MCF 10A (cell line): ENCODE measurements around the gene ELL. TPM values are rescaled to one million over a fixed set of nuclear protein-coding genes. Genes with fewer than 3 reads are reported as not detected.

Experiments
- BruUV-seq: library from RNA; stranded (reverse); fragments of 400-500 nt; replicated peaks from 2 replicates; lab custom pipeline; 2021; lab: Mats Ljungman, UMichigan
- CTCF ChIA-PET: fragments of 300-600 bp; sonication (Branson Sonifier 250); formaldehyde crosslinking; extraction: SDS; loops from one replicate; lab custom pipeline; 2021; ENCODE audit warnings: antibody characterized with exemption, inconsistent platforms; lab: Yijun Ruan, JAX
- POLR2A ChIA-PET: fragments of 300-600, 350-650 bp; sonication (Branson Sonifier 250); formaldehyde crosslinking; extraction: SDS; loops from one replicate; lab custom pipeline; 2020; ENCODE audit warnings: antibody characterized with exemption, inconsistent platforms; lab: Yijun Ruan, JAX
- DNase-seq: peaks from one replicate; pipeline ENCODE4 v3.0.0-alpha.2; 2018; ENCODE audit not compliant: unreplicated experiment
- H3K27ac Mint-ChIP-seq: one replicate; pipeline ENCODE4 v1.8.0; 2022; ENCODE audit warnings: mild to moderate bottlenecking, low read depth, mixed read lengths; ENCODE audit not compliant: unreplicated experiment
- H3K27me3 Mint-ChIP-seq: one replicate; pipeline ENCODE4 v1.8.0; 2022; ENCODE audit warnings: mixed read lengths; ENCODE audit not compliant: insufficient read depth, unreplicated experiment
- H3K36me3 Mint-ChIP-seq: one replicate; pipeline ENCODE4 v1.8.0; 2022; ENCODE audit warnings: mild to moderate bottlenecking, moderate library complexity, mixed read lengths; ENCODE audit not compliant: insufficient read depth, unreplicated experiment
- H3K4me1 Mint-ChIP-seq: one replicate; pipeline ENCODE4 v1.8.0; 2022; ENCODE audit warnings: mixed read lengths; ENCODE audit not compliant: insufficient read depth, unreplicated experiment
- H3K4me3 Mint-ChIP-seq: one replicate; pipeline ENCODE4 v1.8.0; 2022; ENCODE audit warnings: mild to moderate bottlenecking, moderate library complexity, mixed read lengths; ENCODE audit not compliant: unreplicated experiment
- H3K9me3 Mint-ChIP-seq: one replicate; pipeline ENCODE4 v1.8.0; 2022; ENCODE audit warnings: mixed read lengths; ENCODE audit not compliant: unreplicated experiment
- CTCF ChIP-seq: fragments of 200-600 bp; IDR thresholded peaks from one replicate; pipeline ENCODE4 v1.8.0; 2022; ENCODE audit warnings: antibody characterized with exemption, mild to moderate bottlenecking; ENCODE audit not compliant: unreplicated experiment
- intact Hi-C: fragments of 100-400 bp; cut with micrococcal nuclease; formaldehyde crosslinking; loops from 2 replicates; pipeline ENCODE4 v1.14.1; 2022
- total RNA-seq: library from RNA; stranded (reverse); gene quantifications from 2 replicates; pipeline ENCODE4 v1.2.3, GENCODE V29; 2022

ELL gene
- total RNA-seq, 1 experiment from 2014 or later, result 22.4 TPM

- no peak for TF ChIP-seq CTCF
- Mint-ChIP-seq H3K4me1 (peaks cover 32% of the 10 kb centered on the region), H3K27ac (peak overlapping the region; percentile 74), H3K9me3 (no peaks in the 10 kb centered on the region), H3K4me3 (no peak overlapping the region), H3K27me3 (no peaks in the 10 kb centered on the region), H3K36me3 (peaks cover 19% of the 10 kb centered on the region)
- intact Hi-C loops, result no loop called here
- no TSS peak for BruUV-seq
- POLR2A ChIA-PET, result interaction anchor here (1.1 to 1.5 kb wide), 5 partner anchors 11 to 64 kb away, joined by 3 to 8 read pairs (median 4); partner anchors contain the start of gene UBA52
- CTCF ChIA-PET, result interaction anchor here (0.5 to 3.1 kb wide), 4 partner anchors 10 to 64 kb away, joined by 3 to 12 read pairs (median 5); partner anchors contain the start of gene UBA52
- no peak for DNase-seq
Observed at GRCh38 chr19:18507727-18508440, 14.0 kb downstream of the ELL start.

- no peak for DNase-seq
- POLR2A ChIA-PET, result interaction anchor here (0.7 to 1.5 kb wide), 9 partner anchors 9 to 88 kb away, joined by 3 to 8 read pairs (median 3); partner anchors contain the start of genes ELL, SSBP4 and UBA52
- CTCF ChIA-PET, result interaction anchor here (0.6 to 3.1 kb wide), 7 partner anchors 12 to 444 kb away, joined by 3 to 12 read pairs (median 4); no protein-coding TSS in a partner anchor
- intact Hi-C loops, result no loop called here
- peak overlapping the region; percentile 74 for H3K27ac Mint-ChIP-seq
- TF ChIP-seq CTCF, result no peak
- no peaks in the 10 kb centered on the region for H3K9me3 Mint-ChIP-seq
- peaks cover 37% of the 10 kb centered on the region for H3K4me1 Mint-ChIP-seq
- H3K27me3 Mint-ChIP-seq, result no peaks in the 10 kb centered on the region
- no peak overlapping the region for H3K4me3 Mint-ChIP-seq
- BruUV-seq, result no TSS peak
- peaks cover 19% of the 10 kb centered on the region for H3K36me3 Mint-ChIP-seq
Observed at GRCh38 chr19:18507021-18507726, 14.7 kb downstream of the ELL start.

- H3K4me3 Mint-ChIP-seq, result no peak overlapping the region
Observed at GRCh38 chr19:18506101-18506930, 15.6 kb downstream of the ELL start.

More at GRCh38 chr19:18506101-18506930, 15.6 kb downstream of the ELL start:
- no peak for DNase-seq
- Mint-ChIP-seq H3K9me3 (no peaks in the 10 kb centered on the region), H3K36me3 (peaks cover 17% of the 10 kb centered on the region), H3K27me3 (no peaks in the 10 kb centered on the region), H3K4me1 (peaks cover 39% of the 10 kb centered on the region), H3K27ac (peak overlapping the region; percentile 74)
- BruUV-seq, result no TSS peak
- ChIA-PET POLR2A (interaction anchor here (0.7 to 1.5 kb wide), 7 partner anchors 10 to 87 kb away, joined by 3 to 8 read pairs (median 4); partner anchors contain the start of genes ELL, SSBP4 and UBA52), CTCF (interaction anchor here (0.5 to 3.1 kb wide), 8 partner anchors 11 to 445 kb away, joined by 3 to 12 read pairs (median 4); no protein-coding TSS in a partner anchor)
- TF ChIP-seq CTCF, result no peak
- intact Hi-C loops, result no loop called here
